ENCODE results near the gene CMTM4.

Gene CMTM4

GRCh38 chr16:66699898-66700297, 3.4 kb upstream of the CMTM4 start:
- in situ Hi-C loops (cut with MboI; ENCODE audit: low sequenced_read_pairs, unreplicated experiment) = no loop called here
- no peak for TF ChIP-seq CTCF (IDR thresholded peaks at IDR 0.05; ENCODE audit: borderline replicate concordance, control extremely low read depth, extremely low read depth, insufficient read depth, missing control alignments)
- DNase-seq (ENCODE audit: low spot score) = no peak

- no peak for DNase-seq (ENCODE audit: low spot score)
- in situ Hi-C loops (cut with MboI; ENCODE audit: low sequenced_read_pairs, unreplicated experiment) = no loop called here
- TF ChIP-seq CTCF (IDR thresholded peaks at IDR 0.05; ENCODE audit: borderline replicate concordance, control extremely low read depth, extremely low read depth, insufficient read depth, missing control alignments) = no peak
Observed at GRCh38 chr16:66698046-66698445, 1.5 kb upstream of the CMTM4 start.

GRCh38 chr16:66695935-66696668, 441 bp downstream of the CMTM4 start:
- DNase-seq (ENCODE audit: low spot score) = no peak
- in situ Hi-C loops (cut with MboI; ENCODE audit: low sequenced_read_pairs, unreplicated experiment) = no loop called here
- TF ChIP-seq CTCF (IDR thresholded peaks at IDR 0.05; ENCODE audit: borderline replicate concordance, control extremely low read depth, extremely low read depth, insufficient read depth, missing control alignments) = peak; percentile 5

GRCh38 chr16:66695471-66695934, 1.0 kb downstream of the CMTM4 start:
- in situ Hi-C loops (cut with MboI; ENCODE audit: low sequenced_read_pairs, unreplicated experiment) = no loop called here
- DNase-seq (ENCODE audit: low spot score) = no peak
- no peak for TF ChIP-seq CTCF (IDR thresholded peaks at IDR 0.05; ENCODE audit: borderline replicate concordance, control extremely low read depth, extremely low read depth, insufficient read depth, missing control alignments)

- no peak for TF ChIP-seq CTCF (IDR thresholded peaks at IDR 0.05; ENCODE audit: borderline replicate concordance, control extremely low read depth, extremely low read depth, insufficient read depth, missing control alignments)
- in situ Hi-C loops (cut with MboI; ENCODE audit: low sequenced_read_pairs, unreplicated experiment) = no loop called here
- no peak for DNase-seq (ENCODE audit: low spot score)
Observed at GRCh38 chr16:66693149-66693548, 3.4 kb downstream of the CMTM4 start.

GRCh38 chr16:66692341-66692740, 4.2 kb downstream of the CMTM4 start:
- no peak for TF ChIP-seq CTCF (IDR thresholded peaks at IDR 0.05; ENCODE audit: borderline replicate concordance, control extremely low read depth, extremely low read depth, insufficient read depth, missing control alignments)
- in situ Hi-C loops (cut with MboI; ENCODE audit: low sequenced_read_pairs, unreplicated experiment) = no loop called here
- DNase-seq (ENCODE audit: low spot score) = no peak

Measured in GM13976 (cell line).